Dedifferentiated amniotic fluid mesenchymal stem cell (primary cell): ENCODE results near the gene NDUFAF3.

Source experiments
- DNase-seq: peaks from one replicate; pipeline ENCODE4 v3.0.0-alpha.2; 2016; ENCODE audit errors: extremely low spot score

Gene NDUFAF3

DNA sequence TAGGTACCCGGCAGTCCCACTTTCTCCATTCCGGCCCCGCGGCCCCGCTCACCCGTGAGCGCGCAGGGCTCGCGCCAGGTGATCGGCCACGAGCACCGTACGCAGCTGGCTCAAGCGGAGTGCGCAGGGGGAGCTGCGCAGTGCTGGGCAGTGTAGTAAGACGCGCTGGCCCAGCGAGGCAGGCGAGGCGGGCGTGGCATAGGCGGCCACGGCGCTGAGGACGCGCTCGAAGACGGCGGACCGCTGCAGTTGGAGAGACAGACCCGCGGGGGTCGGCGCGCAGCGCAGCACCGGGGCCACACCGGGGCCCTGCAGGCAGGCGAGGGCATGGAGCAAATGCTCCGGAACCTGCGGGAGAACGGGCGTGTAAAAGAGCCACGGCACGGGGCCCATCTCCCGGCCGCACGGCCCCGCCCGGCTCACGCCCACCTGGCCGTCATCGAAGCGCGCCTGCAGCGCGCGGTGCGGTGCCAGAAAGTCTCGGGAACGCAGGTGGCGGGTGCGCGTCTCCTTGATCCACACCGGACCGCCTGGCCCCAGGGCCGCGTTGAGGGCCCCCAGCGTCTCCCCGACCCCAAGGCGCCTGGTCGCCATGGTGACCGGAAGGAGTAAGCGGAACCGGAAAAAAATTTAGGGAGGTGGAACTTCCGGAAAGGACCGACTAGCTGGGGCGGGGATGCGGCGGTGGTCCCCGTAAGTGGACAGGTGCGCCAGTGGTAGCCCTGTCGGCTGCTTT is 3.8 kb upstream of the NDUFAF3 start, which contains the start of gene DALRD3:
Gene DALRD3, minus strand, starts transcription at position 610 of the 736 bp plus-strand sequence. Its CDS starts 16 bp downstream, at position 594.
- no peak for DNase-seq

- DNase-seq = no peak
Observed at GRCh38 chr3:49018707-49019006, 3.3 kb upstream of the NDUFAF3 start.

- no peak for DNase-seq
Observed at GRCh38 chr3:49019941-49020329, 2.0 kb upstream of the NDUFAF3 start.

- no peak for DNase-seq
Observed at GRCh38 chr3:49020330-49021212, 1.4 kb upstream of the NDUFAF3 start.

DNA sequence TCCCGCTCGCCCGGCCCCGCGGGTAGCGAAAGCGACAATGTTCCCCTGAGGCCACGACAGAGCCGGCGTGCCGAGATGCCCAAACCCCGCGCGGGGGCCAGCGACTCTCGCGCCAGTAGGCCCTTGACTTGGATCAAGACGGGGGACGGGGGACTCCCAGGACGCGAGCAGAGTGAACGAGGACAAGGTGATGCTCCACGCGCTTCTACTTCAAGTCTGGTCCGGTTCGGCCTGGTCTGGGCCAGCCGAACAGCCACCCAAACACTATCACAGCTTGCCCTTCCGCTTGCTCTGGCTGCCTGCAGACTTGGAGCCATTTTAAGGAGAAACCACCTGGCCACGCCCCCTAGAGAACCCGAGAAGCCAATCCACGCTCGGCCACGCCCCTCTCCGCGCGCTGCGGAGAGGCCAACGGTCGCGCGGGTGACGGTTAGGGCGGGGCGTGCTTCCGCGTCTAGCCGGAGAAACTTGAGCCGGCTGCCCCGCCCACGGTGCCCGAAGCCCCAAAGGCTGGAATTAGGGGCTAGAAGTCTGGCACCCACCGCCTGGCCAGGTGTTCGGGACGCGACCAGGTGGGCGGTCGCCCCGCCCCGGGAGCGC is 608 bp upstream of the NDUFAF3 start:
- DNase-seq = peak; percentile 96

DNA sequence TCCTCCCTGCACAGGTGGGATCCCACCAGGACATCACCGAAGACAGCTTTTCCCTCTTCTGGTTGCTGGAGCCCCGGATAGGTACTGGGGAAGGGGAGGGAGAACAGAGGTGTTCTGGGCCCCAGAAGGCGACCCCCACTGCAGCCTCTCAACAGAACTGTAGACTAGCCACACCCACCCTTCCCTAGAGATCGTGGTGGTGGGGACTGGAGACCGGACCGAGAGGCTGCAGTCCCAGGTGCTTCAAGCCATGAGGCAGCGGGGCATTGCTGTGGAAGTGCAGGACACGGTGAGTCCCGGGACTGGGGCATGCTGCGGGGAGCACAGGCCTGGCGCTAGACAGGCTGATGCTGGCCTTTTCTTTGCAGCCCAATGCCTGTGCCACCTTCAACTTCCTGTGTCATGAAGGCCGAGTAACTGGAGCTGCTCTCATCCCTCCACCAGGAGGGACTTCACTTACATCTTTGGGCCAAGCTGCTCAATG is 809 bp downstream of the NDUFAF3 start:
- no peak for DNase-seq

DNA sequence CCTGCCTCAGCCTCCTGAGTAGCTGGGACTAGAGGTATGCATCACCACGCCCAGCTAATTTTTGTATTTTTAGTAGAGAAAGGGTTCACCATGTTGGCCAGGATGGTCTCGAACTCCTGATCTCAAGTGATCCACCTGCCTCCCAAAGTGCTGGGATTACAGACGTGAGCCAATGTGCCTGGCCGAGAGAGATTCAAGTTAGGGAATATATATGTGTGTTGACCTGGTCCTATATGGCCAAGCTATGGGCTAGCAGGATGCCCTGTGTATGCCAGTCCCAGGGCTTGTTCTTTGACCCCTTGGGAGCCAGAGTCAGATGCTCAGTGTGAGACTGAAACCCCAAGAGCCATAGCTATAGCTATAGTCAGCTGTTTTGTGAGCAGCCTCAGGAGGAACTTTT is 1.9 kb downstream of the NDUFAF3 start:
- DNase-seq = no peak

GRCh38 chr3:49024449-49024848 is 2.5 kb downstream of the NDUFAF3 start:
- no peak for DNase-seq

DNA sequence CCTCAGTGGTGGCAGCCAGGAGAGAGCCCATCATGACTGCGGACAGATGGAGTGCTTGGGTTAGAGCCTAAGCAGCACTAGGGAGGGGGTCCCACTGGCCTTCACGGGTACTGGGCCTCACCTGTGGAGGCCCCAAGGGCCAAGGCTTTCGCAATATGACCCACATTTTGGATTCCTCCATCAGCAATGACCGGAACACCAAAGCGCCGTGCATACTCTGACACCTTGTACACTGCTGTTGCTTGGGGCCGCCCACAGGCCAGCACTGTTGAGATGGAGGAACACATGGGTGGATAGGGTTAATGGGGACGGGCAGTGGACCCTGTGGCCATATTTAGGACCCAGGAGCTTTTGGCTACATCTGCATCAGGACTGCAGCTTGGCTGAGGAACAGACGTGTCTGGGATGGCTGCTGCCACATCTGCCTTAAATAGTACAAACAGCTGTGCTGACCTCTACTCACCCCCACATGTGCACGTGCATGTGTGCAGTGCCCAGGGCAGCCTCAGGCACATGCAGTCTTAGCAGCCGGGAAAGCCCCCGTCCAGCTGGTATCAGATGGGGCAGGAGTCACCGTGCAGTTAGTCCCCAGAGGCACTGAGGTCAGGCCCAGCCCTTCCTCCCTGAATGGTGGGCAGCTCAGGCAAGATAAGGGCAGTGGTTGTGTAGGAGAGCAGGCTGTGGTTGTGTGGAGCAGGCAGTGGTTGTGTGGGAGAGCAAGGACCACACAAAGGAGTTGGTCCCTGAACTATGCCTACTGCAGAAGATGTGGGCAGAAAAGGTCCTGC is 3.3 kb downstream of the NDUFAF3 start:
- DNase-seq = no peak

- DNase-seq = no peak
Observed at GRCh38 chr3:49025793-49026520, 4.0 kb downstream of the NDUFAF3 start.

DNA sequence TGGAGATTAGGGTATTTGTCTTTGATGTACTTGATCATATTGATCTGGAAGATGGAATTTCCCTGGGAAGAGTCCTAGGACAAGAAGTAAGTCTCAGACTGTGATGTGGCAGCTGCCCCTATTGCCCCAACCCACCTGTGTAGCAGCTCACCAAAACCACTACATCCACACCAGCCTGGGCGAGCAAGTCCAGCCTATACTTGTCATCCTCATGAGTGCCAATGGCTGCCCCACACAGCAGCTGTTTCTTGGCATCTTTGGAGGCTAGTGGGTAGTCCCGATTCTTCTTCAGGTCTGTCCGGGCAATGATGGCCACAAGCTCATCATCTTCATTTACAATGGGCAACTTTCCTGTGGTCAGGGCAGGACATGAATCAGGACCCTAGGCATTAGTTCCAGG is 4.6 kb downstream of the NDUFAF3 start:
- DNase-seq = no peak

DNA sequence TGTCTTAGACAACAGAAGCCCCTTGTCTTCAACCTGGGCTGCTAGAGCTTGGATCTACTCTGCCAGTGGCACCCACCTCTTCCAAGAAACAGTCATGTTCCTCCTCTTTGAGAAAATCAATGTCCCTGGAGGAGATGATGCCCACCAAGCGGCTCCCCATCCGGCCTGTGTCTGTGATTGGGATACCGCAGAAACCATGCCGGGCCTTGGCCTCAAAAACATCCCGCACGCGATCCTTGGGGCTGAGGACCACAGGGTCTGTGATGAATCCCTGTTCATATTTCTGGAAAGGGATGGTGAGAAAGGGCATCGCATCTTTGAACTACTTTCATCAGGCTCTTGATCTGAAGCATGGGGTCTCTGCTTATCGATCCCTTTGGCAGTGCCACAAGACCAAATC is 5.7 kb downstream of the NDUFAF3 start:
- DNase-seq = no peak

GRCh38 chr3:49028298-49028672 is 6.4 kb downstream of the NDUFAF3 start:
- DNase-seq = no peak

GRCh38 chr3:49028673-49029562 is 7.0 kb downstream of the NDUFAF3 start, which contains the start of gene IMPDH2:
TSS of gene IMPDH2 (minus strand) at chr3:49029398. CDS start at chr3:49029350, 48 bp downstream.
- peak; percentile 88 for DNase-seq

GRCh38 chr3:49029563-49029884 is 7.6 kb downstream of the NDUFAF3 start:
- no peak for DNase-seq

- no peak for DNase-seq
Observed at GRCh38 chr3:49030321-49030720, 8.4 kb downstream of the NDUFAF3 start.

GRCh38 chr3:49032646-49033304 is 10.9 kb downstream of the NDUFAF3 start:
- DNase-seq = no peak

DNA sequence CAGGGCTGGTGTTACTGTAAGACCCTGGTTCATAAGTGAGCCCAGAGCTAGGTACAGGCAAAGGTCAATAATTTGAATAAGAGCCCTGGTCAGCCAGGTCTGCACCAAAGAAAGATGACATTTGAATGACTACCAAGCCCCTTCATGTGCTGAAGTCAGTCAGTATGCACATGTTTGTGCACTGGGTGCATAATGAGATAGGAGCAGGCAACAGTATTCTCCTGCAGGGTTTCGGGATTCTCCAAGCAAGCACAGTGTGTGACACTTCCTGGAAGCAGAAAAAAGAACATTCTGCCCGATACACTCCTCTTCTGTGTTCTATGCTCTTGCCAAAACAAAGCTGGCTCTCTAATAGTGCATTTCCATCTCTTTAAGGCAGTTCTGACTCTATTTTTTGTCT is 12.7 kb downstream of the NDUFAF3 start:
- no peak for DNase-seq

GRCh38 chr3:49035281-49035680 is 13.4 kb downstream of the NDUFAF3 start:
- no peak for DNase-seq

DNA sequence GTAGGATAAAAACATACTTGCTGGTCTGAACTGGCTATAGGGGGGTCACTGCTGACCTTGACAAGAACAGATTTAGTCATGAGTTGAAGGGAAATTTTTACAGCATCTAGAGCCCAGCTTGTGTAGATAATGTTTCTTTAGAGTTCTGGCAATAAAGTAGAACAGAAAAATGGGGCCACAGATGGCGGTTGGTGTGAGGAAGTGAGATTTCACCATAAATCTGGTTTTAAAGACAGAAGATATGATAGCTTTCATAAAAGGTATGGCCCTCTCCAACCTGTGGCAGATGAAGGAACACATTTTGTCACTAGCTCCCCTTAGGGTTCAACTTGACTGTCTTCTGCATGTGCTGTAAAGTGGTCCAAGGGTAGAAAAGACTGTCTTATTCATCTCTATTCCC is 31.6 kb downstream of the NDUFAF3 start:
- no peak for DNase-seq
